PC-9 (cell line): ENCODE results near the gene NHEJ1. TPM values are rescaled to one million over a fixed set of nuclear protein-coding genes. Genes with fewer than 3 reads are reported as not detected.

Experiments
- BruUV-seq: library from RNA; stranded (reverse); fragments of 400-500 nt; replicated peaks from 2 replicates; lab custom pipeline; 2021; lab: Mats Ljungman, UMichigan
- CTCF ChIA-PET: fragments of 300-600 bp; sonication (Branson Sonifier 250); formaldehyde crosslinking; loops from one replicate; lab custom pipeline; 2022; ENCODE audit warnings: antibody characterized with exemption; lab: Charles Lee
- POLR2A ChIA-PET: fragments of 300-600 bp; sonication (Branson Sonifier 250); formaldehyde crosslinking; loops from one replicate; lab custom pipeline; 2022; ENCODE audit warnings: antibody characterized with exemption; ENCODE audit not compliant: unreplicated experiment; lab: Charles Lee
- DNase-seq, 2 experiments: peaks; one replicate each; pipeline versions ENCODE4 v3.0.0 to v3.0.0-alpha.2; 2015 to 2022; ENCODE audit warnings: mixed read lengths in 1 of 2
- H2AFZ ChIP-seq: fragments of 200-600 bp; sonication (generic); 2 replicates; pipeline ENCODE4 v1.8.1; 2017; ENCODE audit warnings: antibody characterized with exemption
- H3F3A ChIP-seq: fragments of 200-600 bp; sonication (generic); 2 replicates; pipeline ENCODE4 v1.8.1; 2017; ENCODE audit warnings: antibody characterized with exemption, mild to moderate bottlenecking, low read depth; ENCODE audit not compliant: insufficient read depth
- H3K27ac ChIP-seq: fragments of 200-600 bp; sonication (generic); 2 replicates; pipeline ENCODE4 v1.6.1; 2016; ENCODE audit warnings: mixed run types
- H3K27me3 ChIP-seq: fragments of 200-600 bp; sonication (generic); 2 replicates; pipeline ENCODE4 v1.6.1; 2016; ENCODE audit warnings: low read depth, mixed run types; ENCODE audit not compliant: insufficient read depth
- H3K36me3 ChIP-seq: fragments of 200-600 bp; sonication (generic); 2 replicates; pipeline ENCODE4 v1.6.1; 2016; ENCODE audit warnings: low read depth, mixed run types
- H3K4me1 ChIP-seq: fragments of 200-600 bp; sonication (generic); replicated peaks from 2 replicates; pipeline ENCODE4 v1.6.1; 2016; ENCODE audit warnings: mixed run types; ENCODE audit not compliant: insufficient read depth
- H3K4me2 ChIP-seq: fragments of 200-600 bp; sonication (generic); 2 replicates; pipeline ENCODE4 v1.6.1; 2017; ENCODE audit warnings: mixed run types
- H3K4me3 ChIP-seq: fragments of 200-600 bp; sonication (generic); 2 replicates; pipeline ENCODE4 v1.6.1; 2016; ENCODE audit warnings: mixed run types
- H3K79me2 ChIP-seq: fragments of 200-600 bp; sonication (generic); 2 replicates; pipeline ENCODE4 v1.6.1; 2017; ENCODE audit warnings: low read depth, mixed run types
- H3K9me2 ChIP-seq: fragments of 200-600 bp; sonication (generic); 2 replicates; pipeline ENCODE4 v1.8.1; 2017; ENCODE audit warnings: mild to moderate bottlenecking; ENCODE audit not compliant: insufficient read depth
- H3K9me3 ChIP-seq: fragments of 200-600 bp; sonication (generic); 2 replicates; pipeline ENCODE4 v1.8.1; 2016; ENCODE audit warnings: low read depth; ENCODE audit not compliant: insufficient read depth
- H4K20me1 ChIP-seq: fragments of 200-600 bp; sonication (generic); 2 replicates; pipeline ENCODE4 v1.8.1; 2017; ENCODE audit not compliant: insufficient read depth
- EZH2 ChIP-seq: fragments of 200-600 bp; sonication (generic); IDR thresholded peaks from 2 replicates; pipeline ENCODE4 v1.8.0; 2017; ENCODE audit warnings: antibody characterized with exemption, low read depth
- intact Hi-C: fragments of 100-400 bp; cut with micrococcal nuclease; formaldehyde crosslinking; loops from one replicate; pipeline ENCODE4 v1.10.0; 2022; ENCODE audit not compliant: unreplicated experiment
- total RNA-seq: library from RNA; stranded (reverse); gene quantifications from 2 replicates; pipeline ENCODE4 v1.2.3, GENCODE V29; 2021
- TF ChIP-seq, protein P1 (sequence below): fragments of 200-600 bp; sonication (generic); conservative IDR thresholded peaks from 2 replicates; pipeline ENCODE4 v1.6.1; 2017; ENCODE audit warnings: mixed run types, antibody characterized with exemption, mild to moderate bottlenecking, moderate library complexity

NHEJ1 gene
- total RNA-seq, 1 experiment from 2014 or later = 9.8 TPM

DNA sequence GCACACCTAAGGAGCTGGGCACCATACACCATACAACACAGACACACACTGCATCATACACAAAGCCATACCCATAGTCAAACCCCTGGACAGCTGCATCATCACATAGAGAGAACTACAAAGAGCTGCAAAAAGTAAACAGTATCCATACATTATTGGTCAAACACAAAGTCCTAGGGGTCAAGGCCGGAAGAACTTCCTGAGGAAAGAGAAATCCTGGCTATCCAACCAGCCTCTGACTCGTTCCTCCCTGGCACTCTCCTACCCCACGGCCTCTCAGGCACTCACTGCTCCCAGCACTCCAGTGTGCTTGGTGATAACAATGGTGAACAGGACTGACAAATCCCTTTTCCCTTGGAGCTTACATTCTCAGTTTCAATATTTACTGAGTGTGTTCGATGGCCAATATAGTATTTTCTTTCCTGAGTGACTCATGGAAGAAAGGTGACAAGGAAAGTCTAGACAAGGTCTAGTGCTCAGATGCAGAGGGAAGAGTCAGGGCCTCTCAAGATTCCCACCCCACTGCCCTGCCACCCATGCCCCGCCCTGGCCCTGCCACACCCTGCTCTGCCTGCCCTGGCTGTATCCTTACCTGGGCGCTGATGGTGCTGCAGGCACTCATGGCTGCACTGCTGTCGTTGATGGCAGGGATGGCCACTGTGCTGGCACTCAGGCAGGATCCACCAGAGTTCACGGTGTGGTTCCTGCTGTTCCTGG, 122.7 kb downstream of the NHEJ1 start:
- no peaks in the 10 kb centered on the region for H3F3A ChIP-seq
- H3K27me3 ChIP-seq = peaks cover 62% of the 10 kb centered on the region
- H3K4me3 ChIP-seq = no peak overlapping the region
- H3K36me3 ChIP-seq = no peaks in the 10 kb centered on the region
- no peaks in the 10 kb centered on the region for H3K9me3 ChIP-seq
- CTCF ChIA-PET = no interaction called here
- no peaks in the 10 kb centered on the region for H3K9me2 ChIP-seq
- no peak for DNase-seq
- no peak overlapping the region for H3K4me2 ChIP-seq
- intact Hi-C loops = no loop called here
- H3K79me2 ChIP-seq = no peaks in the 10 kb centered on the region
- POLR2A ChIA-PET = no interaction called here
- TF ChIP-seq, protein P1, sequence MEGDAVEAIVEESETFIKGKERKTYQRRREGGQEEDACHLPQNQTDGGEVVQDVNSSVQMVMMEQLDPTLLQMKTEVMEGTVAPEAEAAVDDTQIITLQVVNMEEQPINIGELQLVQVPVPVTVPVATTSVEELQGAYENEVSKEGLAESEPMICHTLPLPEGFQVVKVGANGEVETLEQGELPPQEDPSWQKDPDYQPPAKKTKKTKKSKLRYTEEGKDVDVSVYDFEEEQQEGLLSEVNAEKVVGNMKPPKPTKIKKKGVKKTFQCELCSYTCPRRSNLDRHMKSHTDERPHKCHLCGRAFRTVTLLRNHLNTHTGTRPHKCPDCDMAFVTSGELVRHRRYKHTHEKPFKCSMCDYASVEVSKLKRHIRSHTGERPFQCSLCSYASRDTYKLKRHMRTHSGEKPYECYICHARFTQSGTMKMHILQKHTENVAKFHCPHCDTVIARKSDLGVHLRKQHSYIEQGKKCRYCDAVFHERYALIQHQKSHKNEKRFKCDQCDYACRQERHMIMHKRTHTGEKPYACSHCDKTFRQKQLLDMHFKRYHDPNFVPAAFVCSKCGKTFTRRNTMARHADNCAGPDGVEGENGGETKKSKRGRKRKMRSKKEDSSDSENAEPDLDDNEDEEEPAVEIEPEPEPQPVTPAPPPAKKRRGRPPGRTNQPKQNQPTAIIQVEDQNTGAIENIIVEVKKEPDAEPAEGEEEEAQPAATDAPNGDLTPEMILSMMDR = no peak
- no peak for TF ChIP-seq EZH2
- H3K4me1 ChIP-seq = no peaks in the 10 kb centered on the region
- H4K20me1 ChIP-seq = no peaks in the 10 kb centered on the region
- no TSS peak for BruUV-seq
- H2AFZ ChIP-seq = no peak overlapping the region
- H3K27ac ChIP-seq = no peak overlapping the region

- H2AFZ ChIP-seq = no peak overlapping the region
- ChIA-PET CTCF (no interaction called here), POLR2A (no interaction called here)
- BruUV-seq = no TSS peak
- H3K27ac ChIP-seq = no peak overlapping the region
- DNase-seq = no peak
- H3K79me2 ChIP-seq = no peaks in the 10 kb centered on the region
- no peak overlapping the region for H3K4me3 ChIP-seq
- no peak overlapping the region for H3K4me2 ChIP-seq
- peaks cover 58% of the 10 kb centered on the region for H3K27me3 ChIP-seq
- no peak for TF ChIP-seq EZH2
- TF ChIP-seq, protein P1 = no peak
- H3K9me3 ChIP-seq = no peaks in the 10 kb centered on the region
- no peaks in the 10 kb centered on the region for H3K4me1 ChIP-seq
- H3K36me3 ChIP-seq = no peaks in the 10 kb centered on the region
- intact Hi-C loops = no loop called here
- no peaks in the 10 kb centered on the region for H4K20me1 ChIP-seq
- H3F3A ChIP-seq = no peaks in the 10 kb centered on the region
- H3K9me2 ChIP-seq = no peaks in the 10 kb centered on the region
Observed at GRCh38 chr2:219035942-219036341, 124.7 kb downstream of the NHEJ1 start.

DNA sequence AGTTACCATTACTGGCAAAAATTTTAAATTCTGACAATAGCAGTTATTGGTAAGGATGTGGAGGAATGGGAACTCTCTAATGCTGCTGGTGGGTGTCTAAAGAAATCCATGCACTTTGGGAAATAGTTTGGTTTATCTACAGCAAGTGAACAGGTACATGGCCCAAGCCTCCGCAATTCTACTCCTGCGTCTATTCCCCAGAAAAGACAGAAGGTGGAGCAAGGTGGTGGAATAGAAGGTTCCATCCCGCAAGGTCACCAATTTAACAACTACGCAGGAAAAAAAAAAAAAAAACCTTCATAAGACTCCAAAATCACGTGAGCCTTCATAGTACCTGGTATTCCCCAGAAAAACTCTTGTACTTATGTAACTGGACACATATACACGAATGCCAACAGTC, 125.8 kb downstream of the NHEJ1 start:
- Histone ChIP-seq H3K36me3 (no peaks in the 10 kb centered on the region), H3K4me3 (no peak overlapping the region), H3K27ac (no peak overlapping the region), H4K20me1 (no peaks in the 10 kb centered on the region), H3K27me3 (peaks cover 57% of the 10 kb centered on the region), H2AFZ (no peak overlapping the region), H3K9me2 (no peaks in the 10 kb centered on the region), H3K4me2 (no peak overlapping the region), H3K9me3 (no peaks in the 10 kb centered on the region), H3F3A (no peaks in the 10 kb centered on the region), H3K79me2 (no peaks in the 10 kb centered on the region), H3K4me1 (no peaks in the 10 kb centered on the region)
- intact Hi-C loops = no loop called here
- no peak for TF ChIP-seq EZH2
- TF ChIP-seq, protein P1 = no peak
- POLR2A ChIA-PET = no interaction called here
- CTCF ChIA-PET = no interaction called here
- BruUV-seq = no TSS peak
- DNase-seq = no peak
